DLD1 (cell line): ENCODE results near the gene OR1E2.
"Not testable (repeated sequence)": the region's sequence is repeated elsewhere in the genome, so short reads cannot be mapped to it uniquely, and the experiment has no call there.

Source experiments
- in situ Hi-C: cut with HindIII; loops from 2 replicates; pipeline ENCODE4 v1.10.0; 2017; ENCODE audit warnings: low sequenced_read_pairs

The OR1E2 gene

GRCh38 chr17:3433741-3434140 lies at the start of gene OR1E2:
Gene OR1E2 (minus strand): TSS chr17:3433841. CDS start chr17:3433841, 0 bp downstream.
- in situ Hi-C loops = no loop called here

DNA sequence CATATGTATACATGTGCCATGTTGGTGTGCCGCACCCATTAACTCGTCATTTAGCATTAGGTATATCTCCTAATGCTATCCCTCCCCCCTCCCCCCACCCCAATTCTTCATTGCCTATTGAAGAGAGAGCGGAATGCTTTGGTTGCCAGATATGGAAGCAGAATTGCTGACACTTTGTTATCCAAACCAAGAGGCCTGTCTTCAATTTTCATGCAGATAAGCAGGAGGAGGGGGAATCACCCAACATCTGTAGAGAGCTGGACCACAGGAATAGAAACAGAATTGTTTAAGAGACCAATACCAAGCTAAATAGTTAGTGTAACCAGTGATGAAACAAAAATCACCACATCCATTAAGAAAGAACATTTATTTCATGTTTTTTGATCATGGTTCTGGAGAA lies 49.2 kb upstream of the OR1E2 start:
- in situ Hi-C loops = no loop called here

- in situ Hi-C loops = no loop called here
Measured at GRCh38 chr17:3479988-3480387, 46.3 kb upstream of the OR1E2 start.

DNA sequence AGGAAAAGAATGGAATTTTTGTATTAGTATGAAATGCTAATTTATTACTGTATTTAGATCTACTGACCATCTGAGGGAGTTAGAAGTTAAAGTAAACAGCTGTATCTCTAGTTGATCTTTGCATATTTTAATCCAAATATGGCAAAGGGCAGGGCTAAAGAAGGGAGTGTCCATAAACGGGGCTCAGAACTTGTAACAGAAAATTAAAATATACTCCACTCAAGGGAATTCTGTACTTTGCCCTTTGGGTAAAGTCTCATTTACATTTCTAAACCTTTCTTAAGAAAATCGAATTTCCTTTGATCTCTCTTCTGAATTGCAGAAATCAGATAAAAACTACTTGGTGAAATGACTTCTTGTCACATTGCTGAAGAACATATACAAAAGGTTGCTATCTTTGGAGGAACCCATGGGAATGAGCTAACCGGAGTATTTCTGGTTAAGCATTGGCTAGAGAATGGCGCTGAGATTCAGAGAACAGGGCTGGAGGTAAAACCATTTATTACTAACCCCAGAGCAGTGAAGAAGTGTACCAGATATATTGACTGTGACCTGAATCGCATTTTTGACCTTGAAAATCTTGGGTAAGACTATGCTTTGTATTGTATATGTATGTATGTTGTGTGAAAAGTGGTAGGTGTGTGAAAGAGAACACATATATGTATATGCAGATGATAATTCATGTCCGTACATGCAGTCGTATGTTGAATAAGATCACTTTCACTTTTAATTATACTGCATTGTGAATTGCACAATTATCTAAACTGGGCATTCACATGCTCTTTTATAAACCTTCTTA lies 42.4 kb upstream of the OR1E2 start, which contains the start of gene ASPA:
Gene ASPA (plus strand): TSS at position 186 of the 799 bp plus-strand sequence. CDS start 163 bp downstream, at position 349.
- in situ Hi-C loops = no loop called here

DNA sequence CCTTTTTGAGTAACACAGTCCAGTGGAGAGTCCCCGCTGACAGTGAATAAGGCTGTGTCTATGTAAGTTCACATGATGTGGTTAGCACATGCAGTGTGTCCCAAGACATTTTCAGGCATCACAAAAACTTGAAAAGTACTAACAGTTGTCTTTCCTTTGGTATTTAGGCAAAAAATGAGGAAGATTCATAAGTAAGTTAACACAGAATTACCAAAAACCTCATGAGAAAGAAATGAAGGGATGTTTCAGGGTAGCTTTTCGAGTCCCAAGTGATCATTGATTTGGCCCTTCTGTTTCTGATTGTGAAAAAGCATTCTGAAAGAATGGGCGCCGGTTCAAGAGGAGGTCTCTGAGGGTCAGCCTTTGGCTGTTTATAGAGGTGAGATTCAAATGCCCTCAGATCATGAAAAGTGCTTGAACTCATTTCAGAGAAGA lies 41.6 kb upstream of the OR1E2 start:
- in situ Hi-C loops = no loop called here

DNA sequence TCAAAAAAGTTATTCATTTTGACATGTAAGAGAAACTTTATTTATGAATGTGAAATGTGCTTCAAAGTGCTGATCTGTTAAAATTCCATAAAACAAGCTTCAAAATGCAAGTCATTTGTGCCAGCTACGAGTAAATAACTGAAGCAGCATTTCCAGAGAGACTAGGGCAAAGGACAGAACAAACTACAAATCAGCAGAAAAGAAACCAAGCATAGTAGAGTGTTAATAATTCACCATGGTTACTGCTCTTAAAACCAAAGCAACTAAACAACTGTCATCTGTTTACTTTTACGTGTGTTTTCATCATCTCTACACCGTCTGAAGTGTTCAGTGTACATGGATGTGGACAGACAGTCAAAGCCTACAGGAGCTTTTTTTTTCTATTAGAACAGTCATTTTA lies 40.6 kb upstream of the OR1E2 start:
- in situ Hi-C loops = no loop called here

- in situ Hi-C loops = no loop called here
Measured at GRCh38 chr17:3472137-3472536, 38.5 kb upstream of the OR1E2 start.

DNA sequence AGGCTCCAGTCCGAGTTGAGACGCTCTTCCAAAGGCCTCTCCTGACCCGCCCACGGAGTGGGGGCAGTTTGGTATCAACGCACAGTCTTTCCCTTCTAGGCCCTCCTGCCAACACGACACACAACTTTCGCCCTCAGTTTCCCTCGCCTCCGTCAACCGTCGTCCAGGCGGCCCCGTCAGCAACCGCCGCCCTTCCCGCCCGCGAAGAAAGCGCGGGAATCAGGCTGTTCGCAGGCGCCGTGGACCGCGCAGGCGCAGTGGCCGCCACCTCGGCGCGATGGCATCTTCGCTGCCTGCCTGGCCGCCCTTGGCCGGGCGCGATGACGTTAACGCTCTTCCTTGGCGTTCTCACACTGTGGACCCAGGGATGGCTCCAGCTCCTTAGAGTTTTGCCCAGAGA lies 38.0 kb upstream of the OR1E2 start, which contains the start of gene SPATA22:
Gene SPATA22 (minus strand): TSS at position 221 of the 400 bp plus-strand sequence. CDS start 2,494 bp downstream, outside the sequence.
- in situ Hi-C loops = no loop called here

DNA sequence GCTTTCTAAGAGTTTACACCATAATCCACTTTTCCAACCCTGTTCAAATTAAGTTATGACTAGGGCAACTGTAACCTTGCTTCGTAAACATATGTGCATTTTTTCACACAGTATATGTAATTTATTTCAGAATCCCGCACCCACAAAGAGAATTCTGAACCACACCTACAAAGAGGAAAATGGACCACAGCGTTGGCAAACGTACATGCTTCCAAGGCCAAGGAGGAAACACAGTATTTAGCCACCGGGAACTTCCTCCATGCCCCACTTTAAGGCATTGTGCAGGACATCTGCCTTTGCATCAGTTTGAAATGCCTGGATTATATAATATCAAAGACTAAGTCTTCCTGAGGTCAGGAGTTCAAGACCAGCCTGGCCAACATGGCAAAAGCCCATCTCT lies 35.9 kb upstream of the OR1E2 start:
- in situ Hi-C loops = no loop called here

- in situ Hi-C loops = not testable (repeated sequence)
Measured at GRCh38 chr17:3466355-3466754, 32.7 kb upstream of the OR1E2 start.

- in situ Hi-C loops = no loop called here
Measured at GRCh38 chr17:3448059-3448665, 14.5 kb upstream of the OR1E2 start.

- in situ Hi-C loops = no loop called here
Measured at GRCh38 chr17:3447625-3448024, 14.0 kb upstream of the OR1E2 start.

DNA sequence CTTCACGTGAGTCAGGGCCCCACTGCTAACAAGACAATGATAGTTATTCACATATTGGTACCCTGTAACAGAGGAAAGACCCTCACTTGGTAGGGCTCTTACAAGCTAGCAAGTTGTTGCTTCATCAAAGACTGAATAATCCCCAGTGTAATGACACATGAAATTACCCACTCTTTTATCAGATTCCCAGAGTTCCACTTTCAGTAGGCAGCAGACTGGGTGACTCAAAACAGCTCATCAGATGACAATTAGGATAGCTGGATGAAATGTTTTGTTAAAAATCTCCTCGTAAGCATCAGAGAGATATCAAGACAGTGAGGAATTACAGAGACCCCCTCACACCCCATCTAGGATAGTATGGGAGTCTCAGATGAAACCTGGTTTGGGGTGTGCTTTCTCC lies 6.8 kb upstream of the OR1E2 start:
- in situ Hi-C loops = no loop called here

- in situ Hi-C loops = no loop called here
Measured at GRCh38 chr17:3438368-3438767, 4.7 kb upstream of the OR1E2 start.

GRCh38 chr17:3433215-3433614 lies 426 bp downstream of the OR1E2 start:
- in situ Hi-C loops = not testable (repeated sequence)

DNA sequence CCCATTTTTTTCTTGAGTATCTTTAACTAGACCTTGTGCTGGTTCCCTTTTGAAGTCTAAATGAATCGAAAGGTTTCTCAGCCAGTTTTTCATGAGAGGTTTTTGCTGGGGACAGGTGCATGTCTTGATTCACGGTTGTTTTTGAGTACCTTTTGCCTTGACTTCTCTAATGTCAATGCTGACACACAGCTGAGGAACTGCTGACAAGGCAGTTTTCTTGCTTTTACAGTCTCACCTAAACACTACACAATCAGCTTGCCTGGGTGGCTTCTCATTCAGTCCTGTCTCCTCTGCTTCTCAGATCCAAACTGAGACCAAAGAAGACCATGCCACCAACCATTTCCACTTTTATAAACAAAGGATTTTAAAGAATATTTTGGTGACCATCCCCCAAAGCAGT lies 15.4 kb downstream of the OR1E2 start:
- in situ Hi-C loops = no loop called here

- in situ Hi-C loops = no loop called here
Measured at GRCh38 chr17:3415610-3416009, 18.0 kb downstream of the OR1E2 start.

DNA sequence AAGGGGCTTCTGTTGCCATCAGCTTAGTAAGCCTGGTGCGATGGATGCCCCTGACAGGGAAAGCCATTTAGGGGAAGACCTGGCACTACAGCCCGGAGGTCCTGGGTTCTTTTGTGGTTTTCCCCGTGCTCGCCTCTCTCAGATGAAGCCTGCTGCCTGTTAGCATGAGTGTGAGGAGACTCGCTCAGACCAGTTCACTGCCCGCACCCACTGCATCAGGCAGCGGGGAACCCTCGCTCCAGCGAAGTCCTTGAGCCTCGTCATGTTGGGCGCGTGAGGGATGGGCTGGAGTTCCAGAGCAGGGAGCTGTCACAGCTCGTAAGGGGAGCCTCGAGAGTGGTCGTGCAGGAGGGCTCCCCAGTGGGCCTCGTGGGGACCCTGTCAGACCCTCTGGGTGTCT lies 21.4 kb downstream of the OR1E2 start:
- in situ Hi-C loops = not testable (repeated sequence)

DNA sequence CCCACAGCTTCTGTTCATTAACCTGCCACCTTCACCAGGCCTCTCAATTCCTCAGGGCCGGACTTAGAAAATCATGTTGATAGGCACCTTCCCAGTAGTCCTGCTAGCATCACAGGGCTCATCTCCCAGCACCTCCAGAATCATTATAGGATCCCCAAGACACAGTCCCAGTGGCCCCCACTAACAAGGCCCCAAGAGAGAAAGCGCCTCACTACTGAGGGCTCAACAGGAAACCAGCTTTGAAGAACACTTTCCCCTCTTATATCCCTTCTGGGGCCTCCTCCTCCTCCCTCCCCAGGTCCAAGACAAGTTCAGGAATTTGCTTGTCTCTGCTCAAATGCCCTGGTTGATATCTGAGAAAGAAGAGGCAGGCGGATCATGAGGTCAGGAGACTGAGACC lies 22.6 kb downstream of the OR1E2 start, which contains the start of gene OR3A3:
Gene OR3A3 (plus strand): TSS at position 301 of the 400 bp plus-strand sequence.
- in situ Hi-C loops = no loop called here

GRCh38 chr17:3403856-3404255 lies 29.8 kb downstream of the OR1E2 start:
- in situ Hi-C loops = not testable (repeated sequence)

DNA sequence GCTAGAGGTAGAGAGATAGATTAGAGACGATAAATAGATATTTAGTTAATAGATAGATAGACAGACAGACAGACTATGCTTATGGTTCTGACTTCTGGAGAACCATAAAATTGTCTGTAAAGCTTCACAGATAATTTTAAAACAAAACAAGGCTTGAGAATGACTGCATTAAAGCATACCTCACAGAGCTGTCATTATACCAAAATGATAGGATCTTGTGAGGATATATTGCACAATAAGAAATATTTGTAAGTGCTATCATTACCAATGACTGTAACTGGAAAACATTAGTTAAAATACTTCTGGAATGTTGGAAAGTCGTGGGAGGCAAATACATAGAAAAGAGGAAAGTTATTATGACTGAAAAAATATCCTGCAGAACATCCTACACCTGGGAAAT lies 31.9 kb downstream of the OR1E2 start:
- in situ Hi-C loops = no loop called here

DNA sequence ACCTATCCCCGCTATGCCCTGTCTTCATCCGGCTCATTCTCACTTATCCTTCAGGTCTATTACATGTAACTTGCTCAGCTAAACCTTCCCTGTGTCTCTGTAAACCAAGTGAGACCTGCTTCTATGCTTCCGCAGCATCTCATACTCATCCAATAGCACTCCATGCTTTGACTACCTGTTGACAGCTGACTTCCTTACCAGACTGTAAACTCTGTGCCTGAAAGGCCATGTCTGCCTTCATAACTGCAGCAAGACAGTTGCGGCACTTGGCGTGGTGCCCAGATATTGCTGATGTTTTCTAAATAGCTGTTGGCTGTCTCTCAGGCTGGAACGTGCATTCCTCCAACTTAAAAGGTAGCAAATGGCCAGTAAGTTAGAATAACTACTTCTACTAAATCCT lies 33.6 kb downstream of the OR1E2 start:
- in situ Hi-C loops = no loop called here
